GM13977 (cell line): ENCODE data around the gene ALDH8A1.

Source experiments
- DNase-seq: peaks from one replicate; pipeline ENCODE4 v3.0.0; 2012; ENCODE audit warnings: low spot score
- in situ Hi-C: fragments of 300-500 bp; cut with MboI; formaldehyde crosslinking; loops from one replicate; pipeline ENCODE4 v1.12.0; 2022; ENCODE audit warnings: low sequenced_read_pairs, low pct_unique_long_range_greater_than_20kb, mixed read lengths, inconsistent platforms; ENCODE audit not compliant: unreplicated experiment
- TF ChIP-seq, protein P1 (sequence below): IDR thresholded peaks from 2 replicates; pipeline ENCODE4 v1.5.1; 2012; ENCODE audit warnings: mild to moderate bottlenecking, control low read depth; ENCODE audit not compliant: insufficient read depth; ENCODE audit errors: extremely low read depth, missing control alignments

The ALDH8A1 gene

DNA sequence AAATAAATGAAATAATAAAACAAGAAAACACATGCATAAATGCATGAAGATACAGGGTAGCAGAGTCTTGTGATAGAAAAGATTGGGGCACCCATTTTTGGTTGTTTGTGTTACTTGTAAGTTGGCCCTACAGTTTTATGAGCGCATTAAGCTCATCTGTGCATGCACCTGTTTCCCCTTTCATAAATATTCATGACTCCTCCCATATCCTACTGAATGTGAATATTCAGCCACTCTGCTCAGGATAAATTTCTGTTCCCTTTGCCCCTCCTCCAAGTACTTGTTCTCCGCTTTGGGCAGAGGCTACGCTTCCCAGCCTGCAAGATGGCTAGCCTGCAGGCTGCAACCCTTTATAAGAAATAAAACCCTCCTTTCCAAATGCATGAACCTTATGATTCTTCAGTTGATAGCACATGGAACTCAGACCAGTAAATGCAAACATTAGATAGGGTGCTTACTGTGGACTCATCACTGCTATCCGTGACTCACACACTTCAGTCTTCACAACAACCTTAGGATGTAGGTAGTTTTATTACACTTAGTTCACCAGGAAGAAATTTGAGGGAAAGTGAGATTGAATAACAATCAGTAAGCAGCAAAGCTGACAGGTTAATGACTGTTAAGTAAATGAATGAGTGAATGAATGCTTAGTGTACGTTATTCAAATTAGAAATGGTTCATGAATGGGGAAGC lies 15.0 kb downstream of the ALDH8A1 start:
- in situ Hi-C loops, result no loop called here
- no peak for DNase-seq
- TF ChIP-seq, protein P1, sequence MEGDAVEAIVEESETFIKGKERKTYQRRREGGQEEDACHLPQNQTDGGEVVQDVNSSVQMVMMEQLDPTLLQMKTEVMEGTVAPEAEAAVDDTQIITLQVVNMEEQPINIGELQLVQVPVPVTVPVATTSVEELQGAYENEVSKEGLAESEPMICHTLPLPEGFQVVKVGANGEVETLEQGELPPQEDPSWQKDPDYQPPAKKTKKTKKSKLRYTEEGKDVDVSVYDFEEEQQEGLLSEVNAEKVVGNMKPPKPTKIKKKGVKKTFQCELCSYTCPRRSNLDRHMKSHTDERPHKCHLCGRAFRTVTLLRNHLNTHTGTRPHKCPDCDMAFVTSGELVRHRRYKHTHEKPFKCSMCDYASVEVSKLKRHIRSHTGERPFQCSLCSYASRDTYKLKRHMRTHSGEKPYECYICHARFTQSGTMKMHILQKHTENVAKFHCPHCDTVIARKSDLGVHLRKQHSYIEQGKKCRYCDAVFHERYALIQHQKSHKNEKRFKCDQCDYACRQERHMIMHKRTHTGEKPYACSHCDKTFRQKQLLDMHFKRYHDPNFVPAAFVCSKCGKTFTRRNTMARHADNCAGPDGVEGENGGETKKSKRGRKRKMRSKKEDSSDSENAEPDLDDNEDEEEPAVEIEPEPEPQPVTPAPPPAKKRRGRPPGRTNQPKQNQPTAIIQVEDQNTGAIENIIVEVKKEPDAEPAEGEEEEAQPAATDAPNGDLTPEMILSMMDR, result no peak

DNA sequence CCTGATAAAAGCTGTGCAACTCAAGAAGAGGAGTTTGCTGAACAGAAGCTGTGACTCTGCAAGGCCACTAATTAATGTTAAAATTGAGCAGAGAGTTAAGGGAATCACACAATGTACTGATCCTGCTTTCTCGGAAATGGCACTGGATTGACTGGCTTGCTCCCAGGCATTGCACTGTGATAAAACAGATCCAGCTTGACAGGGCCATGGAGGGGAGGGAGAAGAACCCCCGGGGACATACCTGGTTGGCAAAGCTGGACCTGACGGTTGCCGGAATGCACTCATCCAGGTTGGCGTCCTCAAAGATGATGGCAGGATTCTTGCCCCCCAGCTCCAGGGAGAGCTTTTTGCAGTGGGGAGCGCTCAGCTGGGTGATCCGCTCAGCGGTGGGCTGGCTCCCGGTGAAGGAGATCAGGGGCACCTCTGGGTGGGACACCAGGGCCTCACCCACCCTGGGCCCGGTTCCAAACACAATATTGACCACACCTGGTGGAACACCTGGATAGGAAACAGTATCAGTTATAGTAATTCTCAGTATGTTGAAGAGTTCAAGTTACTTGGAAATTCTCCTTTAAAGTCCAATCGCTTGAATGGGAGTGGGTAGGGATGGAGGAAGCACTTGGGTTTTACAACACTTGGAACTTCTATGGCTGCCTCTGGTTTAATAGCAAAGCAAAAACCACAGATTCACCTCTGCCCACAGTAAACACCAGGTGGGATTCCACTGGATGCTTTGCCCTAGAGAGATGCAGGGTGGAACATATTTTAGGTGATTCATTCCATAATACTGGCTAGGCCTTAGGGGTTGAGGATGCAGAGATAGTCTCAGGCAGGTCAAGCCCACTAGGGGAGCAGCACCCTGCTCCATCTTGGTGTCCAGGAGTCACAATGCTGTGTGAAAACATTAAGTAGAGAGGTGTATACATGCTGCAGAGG lies 17.1 kb downstream of the ALDH8A1 start:
- no peak for DNase-seq
- in situ Hi-C loops, result no loop called here
- TF ChIP-seq, protein P1, result no peak

DNA sequence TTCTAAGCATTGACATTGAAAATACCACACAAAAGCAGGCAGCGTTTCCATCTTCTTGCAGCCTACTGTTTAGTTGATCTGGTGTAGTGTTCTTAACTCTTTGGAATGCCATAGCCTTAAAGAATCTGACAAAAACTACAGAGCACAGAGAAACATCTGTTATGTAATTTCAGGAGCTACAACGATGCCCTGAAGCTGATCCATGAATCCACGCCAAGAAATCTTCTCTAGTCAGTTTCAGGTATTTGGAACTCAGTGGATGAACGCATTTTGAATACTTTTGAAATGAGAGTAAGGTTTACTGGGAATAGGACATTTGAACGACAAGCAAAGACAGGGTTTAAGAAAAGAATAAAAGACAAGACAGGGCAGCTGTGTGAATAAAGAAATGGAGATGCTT lies 17.8 kb downstream of the ALDH8A1 start:
- DNase-seq, result no peak
- in situ Hi-C loops, result no loop called here
- TF ChIP-seq, protein P1, result no peak

DNA sequence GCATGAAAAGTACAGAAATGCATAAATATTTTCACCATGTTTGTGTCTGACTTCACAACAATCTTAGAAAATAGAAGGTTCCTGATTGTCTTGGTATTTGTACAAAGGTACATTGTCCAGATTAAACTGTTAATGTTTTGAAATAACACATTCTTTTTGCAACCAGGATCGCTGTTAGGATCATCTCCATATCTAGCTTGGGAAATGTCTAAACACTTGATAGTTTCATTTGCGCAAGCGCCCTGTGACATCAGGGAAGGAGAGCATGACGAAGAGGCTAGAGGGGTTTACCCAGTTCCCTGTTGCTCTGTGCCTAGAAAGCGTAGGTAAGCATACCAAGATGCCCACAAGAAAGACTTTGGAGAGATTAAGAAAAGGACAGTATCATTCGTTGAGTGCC lies 19.4 kb downstream of the ALDH8A1 start:
- TF ChIP-seq, protein P1, result no peak
- in situ Hi-C loops, result no loop called here
- DNase-seq, result no peak

DNA sequence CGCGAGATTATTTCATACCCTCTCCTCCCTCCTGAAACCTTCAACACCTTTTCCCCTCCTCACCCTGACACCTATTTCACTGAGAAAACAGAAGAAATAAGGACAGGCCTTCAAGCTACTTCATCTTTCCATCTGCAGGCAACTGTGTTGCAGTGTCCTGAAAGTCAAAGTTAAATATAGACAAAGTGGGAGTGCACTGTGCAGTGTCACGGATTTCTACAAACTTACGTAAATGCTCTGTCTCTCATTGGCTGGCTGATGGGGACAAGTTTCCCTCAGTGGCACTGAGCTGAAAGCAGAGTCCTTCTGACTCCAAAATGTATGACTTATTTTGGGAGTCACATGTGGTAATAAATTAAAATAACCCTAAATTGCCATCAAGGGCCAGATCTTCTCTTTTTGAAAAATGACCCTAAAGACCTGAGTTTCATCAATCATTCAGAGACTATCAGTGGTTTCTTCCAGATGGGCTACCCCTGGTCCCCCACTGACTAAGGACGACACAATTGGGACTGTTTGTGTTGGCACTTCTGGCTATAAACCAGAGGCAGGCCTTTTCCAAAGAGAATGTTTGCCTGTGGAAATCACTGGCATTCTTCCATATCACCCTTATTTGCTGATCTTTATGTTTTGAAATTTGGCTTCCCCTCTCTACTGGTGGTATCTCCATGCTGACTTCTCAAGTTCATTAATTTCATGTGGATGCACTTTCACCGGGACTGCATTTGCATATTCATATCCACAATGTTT lies 21.6 kb downstream of the ALDH8A1 start:
- in situ Hi-C loops, result no loop called here
- TF ChIP-seq, protein P1, result no peak
- DNase-seq, result no peak

DNA sequence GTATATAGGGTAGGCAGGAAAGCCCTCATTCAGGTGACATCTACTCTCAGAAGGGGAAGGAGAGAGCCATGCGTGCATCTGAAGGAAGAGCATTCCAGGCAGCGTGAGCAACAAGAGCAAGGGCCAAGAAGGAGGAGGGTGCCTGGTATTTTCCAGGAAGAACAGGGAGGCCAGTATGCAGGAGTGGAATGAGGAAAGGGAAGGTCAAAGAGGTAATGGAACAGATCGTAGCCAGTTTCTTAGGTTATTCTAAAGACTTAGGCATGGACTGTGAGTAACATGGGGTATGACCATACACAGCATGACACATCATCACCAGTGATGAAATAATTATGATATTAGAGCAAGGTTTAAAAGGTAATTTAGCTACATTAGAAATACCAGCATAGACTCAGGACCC lies 24.1 kb downstream of the ALDH8A1 start:
- DNase-seq, result no peak
- in situ Hi-C loops, result no loop called here
- TF ChIP-seq, protein P1, result no peak
